ENCODE data around the gene IQCE.

DNA sequence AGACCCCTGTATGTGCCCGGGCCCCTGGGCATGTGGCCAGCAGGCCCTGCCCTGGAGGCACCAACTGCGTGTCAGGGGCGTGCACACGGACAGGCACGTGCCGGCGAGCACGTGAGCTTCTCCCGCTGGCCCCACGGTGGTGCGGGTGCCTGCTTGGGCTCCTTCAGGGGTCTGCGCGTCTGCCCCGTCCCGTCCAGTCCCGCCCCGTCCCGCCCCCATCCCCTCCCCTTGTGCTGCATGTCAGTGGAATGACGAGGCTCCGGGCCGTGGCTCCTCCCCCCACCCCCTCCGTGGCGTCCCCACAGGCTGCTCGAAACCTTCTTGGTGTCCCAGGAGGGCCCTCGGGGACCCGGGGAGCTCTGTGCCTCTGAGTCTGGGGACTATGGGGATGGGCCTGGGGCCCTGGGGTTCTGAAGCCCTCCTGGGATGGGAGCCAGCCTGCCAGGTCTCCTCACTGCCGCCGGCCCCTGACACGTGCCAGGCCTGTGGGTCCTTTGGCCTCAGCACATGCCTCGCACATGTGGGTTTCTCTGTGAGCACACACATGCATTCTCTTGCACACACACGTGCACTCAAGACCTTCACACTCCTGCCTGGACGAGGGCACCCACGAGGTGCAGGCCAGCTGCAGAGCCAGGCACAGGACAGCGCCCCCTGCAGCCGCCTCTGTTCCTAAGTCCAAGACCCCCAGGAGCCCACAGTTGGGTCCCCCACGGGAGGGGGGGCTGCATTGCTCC is 101.7 kb downstream of the IQCE start:
- TF ChIP-seq POLR2A (IDR thresholded peaks at IDR 0.05) = no peak
- TF ChIP-seq, protein P1, sequence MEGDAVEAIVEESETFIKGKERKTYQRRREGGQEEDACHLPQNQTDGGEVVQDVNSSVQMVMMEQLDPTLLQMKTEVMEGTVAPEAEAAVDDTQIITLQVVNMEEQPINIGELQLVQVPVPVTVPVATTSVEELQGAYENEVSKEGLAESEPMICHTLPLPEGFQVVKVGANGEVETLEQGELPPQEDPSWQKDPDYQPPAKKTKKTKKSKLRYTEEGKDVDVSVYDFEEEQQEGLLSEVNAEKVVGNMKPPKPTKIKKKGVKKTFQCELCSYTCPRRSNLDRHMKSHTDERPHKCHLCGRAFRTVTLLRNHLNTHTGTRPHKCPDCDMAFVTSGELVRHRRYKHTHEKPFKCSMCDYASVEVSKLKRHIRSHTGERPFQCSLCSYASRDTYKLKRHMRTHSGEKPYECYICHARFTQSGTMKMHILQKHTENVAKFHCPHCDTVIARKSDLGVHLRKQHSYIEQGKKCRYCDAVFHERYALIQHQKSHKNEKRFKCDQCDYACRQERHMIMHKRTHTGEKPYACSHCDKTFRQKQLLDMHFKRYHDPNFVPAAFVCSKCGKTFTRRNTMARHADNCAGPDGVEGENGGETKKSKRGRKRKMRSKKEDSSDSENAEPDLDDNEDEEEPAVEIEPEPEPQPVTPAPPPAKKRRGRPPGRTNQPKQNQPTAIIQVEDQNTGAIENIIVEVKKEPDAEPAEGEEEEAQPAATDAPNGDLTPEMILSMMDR (IDR thresholded peaks at IDR 0.05) = peak in 2 of 4 donors; percentile 23
